GM19438 (cell line): ENCODE results near the gene ZNF534.
"Not testable (repeated sequence)": the region's sequence is repeated elsewhere in the genome, so short reads cannot be mapped to it uniquely, and the experiment has no call there.

Experiments used
- ATAC-seq: cut with Tn5 transposase; IDR thresholded peaks from one replicate; pipeline ENCODE4 v1.9.1; 2021; ENCODE audit warnings: low read depth; ENCODE audit not compliant: unreplicated experiment

The ZNF534 gene

GRCh38 chr19:52494518-52494917, 65.6 kb downstream of the ZNF534 start:
- no peak for ATAC-seq

GRCh38 chr19:52498571-52498970, 69.6 kb downstream of the ZNF534 start:
- ATAC-seq, result no peak

GRCh38 chr19:52500474-52500873, 71.5 kb downstream of the ZNF534 start:
- not testable (repeated sequence) for ATAC-seq

GRCh38 chr19:52500991-52501390, 72.0 kb downstream of the ZNF534 start:
- not testable (repeated sequence) for ATAC-seq
